Sigmoid colon (tissue), 7 donors: ENCODE results near the gene BCOR. TPM values are rescaled to one million over a fixed set of nuclear protein-coding genes. Genes with fewer than 3 reads are reported as not detected.
A peak's percentile ranks its signal among the peaks of the same experiment; 100 is the strongest.

Experiments used
- DNase-seq: peaks from one replicate; pipeline ENCODE4 v3.0.0-alpha.2; 2019
- H3K27ac ChIP-seq, 4 donors: fragments of 200-600 bp; sonication (generic); one replicate each; pipeline ENCODE4 v1.5.1; 2016 to 2019; ENCODE audit warnings: mild to moderate bottlenecking in 1 of 4
- H3K27me3 ChIP-seq, 3 donors: fragments of 200-600 bp; sonication (generic); one replicate each; pipeline ENCODE4 v1.5.1; 2019; ENCODE audit warnings: mild to moderate bottlenecking in 1 of 3
- H3K36me3 ChIP-seq, 4 donors: fragments of 200-600 bp; sonication (generic); one replicate each; pipeline ENCODE4 v1.5.1; 2016 to 2019
- H3K4me1 ChIP-seq, 4 donors: fragments of 200-600 bp; sonication (generic); one replicate each; pipeline ENCODE4 v1.5.1; 2017 to 2019
- H3K4me3 ChIP-seq, 4 donors: fragments of 200-600 bp; sonication (generic); one replicate each; pipeline ENCODE4 v1.5.1; 2017 to 2019; ENCODE audit warnings: mild to moderate bottlenecking in 2 of 4, moderate library complexity in 1 of 4
- H3K9me3 ChIP-seq, 4 donors: fragments of 200-600 bp in 3 of 4; sonication (generic) in 3 of 4; one replicate each; pipeline versions ENCODE4 v1.5.1 to v1.6.1; 2013 to 2019
- CTCF ChIP-seq, 4 experiments: fragments of 450-650 bp in 3 of 4; fragments of 200-600 bp in 1 of 4; IDR thresholded peaks; one replicate each; pipeline ENCODE4 v1.5.1; 2016 to 2019; ENCODE audit warnings: antibody characterized with exemption in 4 of 4, mild to moderate bottlenecking in 3 of 4, moderate library complexity in 2 of 4
- EP300 ChIP-seq, 4 donors: sonication (generic); formaldehyde crosslinking; IDR thresholded peaks; one replicate each; pipeline ENCODE4 v1.6.1; 2017; ENCODE audit warnings: antibody characterized with exemption in 4 of 4
- POLR2A ChIP-seq, 2 donors: fragments of 450-650 bp; IDR thresholded peaks; one replicate each; pipeline ENCODE4 v1.6.1; 2016; ENCODE audit warnings: antibody characterized with exemption in 2 of 2, mild to moderate bottlenecking in 2 of 2, moderate library complexity in 2 of 2
- POLR2AphosphoS5 ChIP-seq, 4 donors: sonication (generic); formaldehyde crosslinking; IDR thresholded peaks; one replicate each; pipeline ENCODE4 v1.6.1; 2017; ENCODE audit warnings: antibody characterized with exemption in 4 of 4
- WGBS, 2 donors: extraction: QIAGEN DNeasy Blood & Tissue Kit; methylation state at CpG; one replicate each; pipeline ENCODE4 v1.1.7; 2013; 5-methylcytosine and 5-hydroxymethylcytosine counted together
- intact Hi-C: fragments of 100-400 bp; cut with DNase I; formaldehyde crosslinking; loops from one replicate; pipeline ENCODE4 v1.15.1; 2023
- polyA plus RNA-seq, 3 donors: library from polyadenylated mRNA; stranded (reverse); fragments of 200-250 nt; gene quantifications; one replicate each; pipeline ENCODE4 v1.2.3, GENCODE V29; 2013
- total RNA-seq, 4 donors: library from RNA; depleted of rRNA; stranded (reverse); fragments of >200 nt; gene quantifications; one replicate each; pipeline ENCODE4 v1.1.0, GENCODE V29; 2016
- donor health status: healthy with polysubstance abuse.
- donor health status: Bipolar disorder and iron deficiency.
- donor health status: healthy.

The BCOR gene
- total and polyA plus RNA-seq, 7 donors: 3.5 to 31.6 (median 15.8) TPM

DNA sequence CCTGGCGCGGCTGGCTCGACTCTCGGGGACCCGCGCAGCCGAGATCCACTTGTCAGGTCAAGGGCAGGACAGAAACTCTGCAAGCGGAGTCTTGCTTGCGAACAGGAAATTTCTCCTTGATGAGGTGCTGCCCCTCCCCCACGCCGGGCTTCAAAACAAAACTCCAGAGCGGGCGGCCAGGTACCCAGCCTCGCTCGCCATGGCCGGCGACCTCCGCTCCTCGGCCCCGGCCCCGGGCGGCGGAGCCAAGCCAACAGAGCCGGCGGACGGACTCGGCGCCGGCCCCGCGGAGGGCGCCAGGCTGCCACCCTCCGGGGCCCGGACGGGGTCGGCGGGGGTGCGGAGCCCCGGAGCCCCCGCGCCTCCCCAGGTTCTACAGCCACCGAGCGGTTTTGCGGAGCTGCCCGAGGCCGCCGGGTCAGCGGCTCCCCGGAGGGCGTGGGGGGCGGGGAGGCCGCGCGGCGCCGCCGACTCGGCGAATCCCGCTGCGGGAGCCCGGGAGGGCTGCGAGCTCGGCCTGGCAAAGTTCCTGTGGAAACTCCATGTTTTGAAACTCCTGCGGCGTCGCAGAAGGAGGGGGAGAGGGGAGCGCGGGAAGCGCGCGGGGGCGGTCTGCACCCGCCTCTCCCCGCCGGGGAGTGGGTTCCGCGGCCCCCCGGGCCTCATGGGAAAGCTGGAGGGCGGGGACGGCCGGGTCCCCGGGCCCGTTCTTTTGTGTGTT, 11.7 kb upstream of the BCOR start:
- Histone ChIP-seq H3K36me3 (no peaks in the 10 kb centered on the region), H3K27me3 (peaks cover 0 to 21% (median 0%) of the 10 kb centered on the region in 3 donors), H3K9me3 (no peaks in the 10 kb centered on the region), H3K4me3 (peak overlapping the region; percentile 27 to 72 (median 71)), H3K4me1 (peaks cover 0 to 55% (median 24%) of the 10 kb centered on the region in 4 donors), H3K27ac (peak overlapping the region; percentile 90 to 98 (median 94))
- DNase-seq: peak; percentile 88
- TF ChIP-seq CTCF (IDR thresholded peaks at IDR 0.05) (no peak), POLR2A (IDR thresholded peaks at IDR 0.05) (no peak)
- WGBS, 2 donors: 0% methylated on average over 84 of the region's 84 CpGs
- intact Hi-C loops: loop anchor here (5.0 to 10.0 kb wide), 3 partner anchors 352 to 1782 kb away; partner anchors contain the start of gene RPGR

- Histone ChIP-seq H3K27me3 (peaks cover 0 to 21% (median 0%) of the 10 kb centered on the region in 3 donors), H3K36me3 (no peaks in the 10 kb centered on the region), H3K27ac (peak overlapping the region; percentile 90 to 98 (median 94)), H3K4me1 (peaks cover 0 to 58% (median 27%) of the 10 kb centered on the region in 4 donors), H3K4me3 (peak overlapping the region; percentile 27 to 72 (median 71)), H3K9me3 (no peaks in the 10 kb centered on the region)
- intact Hi-C loops: loop anchor here (5.0 to 10.0 kb wide), 2 partner anchors 352 to 374 kb away; no protein-coding TSS in a partner anchor
- TF ChIP-seq EP300 (IDR thresholded peaks at IDR 0.05) (no peak), POLR2A (IDR thresholded peaks at IDR 0.05) (no peak), POLR2AphosphoS5 (IDR thresholded peaks at IDR 0.05) (peak; percentile 23 to 78 (median 60))
- 0 to 1% methylated on average over 48 of the region's 48 CpGs for WGBS, 2 donors
- DNase-seq: peak; percentile 93
Observed at GRCh38 chrX:40108959-40109287, 11.2 kb upstream of the BCOR start.

DNA sequence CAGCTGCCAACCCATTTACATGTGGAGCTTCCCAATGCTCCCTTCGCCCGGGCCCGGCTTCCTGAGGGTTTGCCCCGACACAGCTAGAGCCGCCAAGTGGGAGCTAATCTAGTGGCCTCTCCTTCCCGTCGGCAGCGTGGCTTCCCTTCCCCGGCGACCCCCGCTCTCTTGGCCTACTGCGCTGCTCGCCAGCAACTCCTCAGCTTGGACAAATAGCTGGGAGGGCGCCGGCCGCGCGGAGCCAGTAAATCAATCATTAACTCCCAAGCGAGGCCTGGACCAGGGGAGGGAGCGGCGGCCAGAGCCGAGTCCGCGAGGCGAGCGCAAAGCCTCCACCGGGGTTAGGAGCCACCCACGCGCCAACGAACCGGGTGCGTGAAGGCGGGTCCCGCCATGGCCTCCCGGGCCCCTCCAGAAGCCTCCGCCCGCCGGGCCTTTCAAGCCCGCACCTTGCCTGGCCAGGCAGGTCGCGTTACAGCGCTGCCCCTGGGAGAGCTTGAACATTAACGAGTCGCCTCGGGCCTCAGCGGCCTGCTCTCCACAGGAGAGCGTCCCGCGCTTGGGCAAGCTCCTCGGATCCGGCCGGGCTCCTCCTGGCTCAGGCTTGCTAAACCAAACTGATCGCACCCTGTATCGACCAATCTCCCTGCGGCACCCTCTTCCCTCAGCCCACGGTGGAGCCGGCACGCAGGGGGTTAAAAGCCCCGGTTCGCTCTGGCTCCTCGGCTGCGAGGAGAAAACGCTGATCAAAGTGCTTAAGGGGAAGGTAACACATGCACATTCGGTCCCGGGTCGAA, 10.6 kb upstream of the BCOR start:
- 5 to 27% methylated on average over 66 of the region's 66 CpGs for WGBS, 2 donors
- DNase-seq: peak; percentile 84
- intact Hi-C loops: loop anchor here (5.0 to 10.0 kb wide), 2 partner anchors 351 to 374 kb away; no protein-coding TSS in a partner anchor

GRCh38 chrX:40107291-40108161, 9.8 kb upstream of the BCOR start:
- Histone ChIP-seq H3K27me3 (peaks cover 0 to 21% (median 0%) of the 10 kb centered on the region in 3 donors), H3K4me1 (peaks cover 0 to 58% (median 28%) of the 10 kb centered on the region in 4 donors), H3K9me3 (no peaks in the 10 kb centered on the region), H3K4me3 (peak overlapping the region in 3 of 4 donors; percentile 71 to 72 (median 71)), H3K36me3 (no peaks in the 10 kb centered on the region), H3K27ac (peak overlapping the region; percentile 90 to 98 (median 94))
- intact Hi-C loops: loop anchor here (2.0 to 10.0 kb wide), 3 partner anchors 47 to 373 kb away; no protein-coding TSS in a partner anchor
- DNase-seq: peak; percentile 82
- TF ChIP-seq EP300 (IDR thresholded peaks at IDR 0.05) (no peak), POLR2AphosphoS5 (IDR thresholded peaks at IDR 0.05) (no peak), POLR2A (IDR thresholded peaks at IDR 0.05) (no peak), CTCF (IDR thresholded peaks at IDR 0.05) (no peak)
- 4 to 15% methylated on average over 76 of the region's 76 CpGs for WGBS, 2 donors

More for the DNA sequence above, 10.6 kb upstream of the BCOR start:
- peaks cover 0 to 21% (median 0%) of the 10 kb centered on the region in 3 donors for H3K27me3 ChIP-seq
- no peak for TF ChIP-seq POLR2AphosphoS5 (IDR thresholded peaks at IDR 0.05)
- no peak for TF ChIP-seq EP300 (IDR thresholded peaks at IDR 0.05)
- no peak for TF ChIP-seq POLR2A (IDR thresholded peaks at IDR 0.05)
- TF ChIP-seq CTCF (IDR thresholded peaks at IDR 0.05): no peak
- peak overlapping the region; percentile 90 to 98 (median 94) for H3K27ac ChIP-seq
- H3K9me3 ChIP-seq: no peaks in the 10 kb centered on the region
- H3K36me3 ChIP-seq: no peaks in the 10 kb centered on the region
- peak overlapping the region; percentile 27 to 72 (median 71) for H3K4me3 ChIP-seq
- peaks cover 0 to 58% (median 28%) of the 10 kb centered on the region in 4 donors for H3K4me1 ChIP-seq
